ENCODE data around the gene C22orf39.

Gene C22orf39

GRCh38 chr22:19478045-19478900, 30.8 kb upstream of the C22orf39 start:
- DNase-seq: no peak
- intact Hi-C loops (cut with DNase I): loop anchor here (5.0 to 10.0 kb wide), 3 partner anchors 46 to 523 kb away; partner anchors contain the start of genes HIRA and MRPL40

- intact Hi-C loops (cut with DNase I): loop anchor here (5.0 to 10.0 kb wide), 3 partner anchors 45 to 523 kb away; partner anchors contain the start of genes HIRA and MRPL40
- no peak for DNase-seq
Observed at GRCh38 chr22:19477321-19478044, 30.0 kb upstream of the C22orf39 start.

- no peak for DNase-seq
- intact Hi-C loops (cut with DNase I): loop anchor here (5.0 to 10.0 kb wide), 3 partner anchors 44 to 521 kb away; partner anchors contain the start of genes HIRA and MRPL40
Observed at GRCh38 chr22:19476023-19476422, 28.5 kb upstream of the C22orf39 start.

GRCh38 chr22:19473578-19473977, 26.1 kb upstream of the C22orf39 start:
- no peak for DNase-seq
- intact Hi-C loops (cut with DNase I): loop anchor here (10.0 kb wide), 2 partner anchors 161 to 519 kb away; no protein-coding TSS in a partner anchor

- intact Hi-C loops (cut with DNase I): loop anchor here (10.0 kb wide), 2 partner anchors 163 to 517 kb away; no protein-coding TSS in a partner anchor
- no peak for DNase-seq
Observed at GRCh38 chr22:19472233-19472632, 24.7 kb upstream of the C22orf39 start.

- no peak for DNase-seq
- intact Hi-C loops (cut with DNase I): loop anchor here (10.0 kb wide), 2 partner anchors 163 to 517 kb away; no protein-coding TSS in a partner anchor
Observed at GRCh38 chr22:19471572-19471971, 24.1 kb upstream of the C22orf39 start.

GRCh38 chr22:19470010-19470409, 22.5 kb upstream of the C22orf39 start:
- DNase-seq: no peak
- intact Hi-C loops (cut with DNase I): loop anchor here (10.0 kb wide), 2 partner anchors 165 to 515 kb away; no protein-coding TSS in a partner anchor

GRCh38 chr22:19469421-19469820, 21.9 kb upstream of the C22orf39 start:
- no peak for DNase-seq
- intact Hi-C loops (cut with DNase I): no loop called here

GRCh38 chr22:19467912-19468311, 20.4 kb upstream of the C22orf39 start:
- intact Hi-C loops (cut with DNase I): no loop called here
- DNase-seq: no peak

- intact Hi-C loops (cut with DNase I): no loop called here
- DNase-seq: peak in 1 of 10 donors; percentile 19
Observed at GRCh38 chr22:19466848-19467752, 19.6 kb upstream of the C22orf39 start.

GRCh38 chr22:19466126-19466716, 18.7 kb upstream of the C22orf39 start:
- intact Hi-C loops (cut with DNase I): no loop called here
- peak in 1 of 10 donors; percentile 86 for DNase-seq

GRCh38 chr22:19464975-19465374, 17.5 kb upstream of the C22orf39 start:
- intact Hi-C loops (cut with DNase I): no loop called here
- DNase-seq: no peak

- DNase-seq: no peak
- intact Hi-C loops (cut with DNase I): no loop called here
Observed at GRCh38 chr22:19464546-19464945, 17.0 kb upstream of the C22orf39 start.

- intact Hi-C loops (cut with DNase I): no loop called here
- DNase-seq: no peak
Observed at GRCh38 chr22:19463491-19464469, 16.3 kb upstream of the C22orf39 start.

- no peak for DNase-seq
- intact Hi-C loops (cut with DNase I): no loop called here
Observed at GRCh38 chr22:19463008-19463407, 15.5 kb upstream of the C22orf39 start.

GRCh38 chr22:19461506-19461905, 14.0 kb upstream of the C22orf39 start:
- no peak for DNase-seq
- intact Hi-C loops (cut with DNase I): no loop called here

GRCh38 chr22:19460036-19460435, 12.5 kb upstream of the C22orf39 start:
- intact Hi-C loops (cut with DNase I): no loop called here
- no peak for DNase-seq

GRCh38 chr22:19457828-19458428, 10.4 kb upstream of the C22orf39 start:
- intact Hi-C loops (cut with DNase I): no loop called here
- DNase-seq: no peak
